HG03521 (cell line): Measurements from ENCODE around the gene SPACDR.

Experiments used
- ATAC-seq: cut with Tn5 transposase; IDR thresholded peaks from one replicate; pipeline ENCODE4 v1.9.1; 2021; ENCODE audit warnings: mild to moderate bottlenecking, moderate library complexity; ENCODE audit not compliant: unreplicated experiment

The SPACDR gene

GRCh38 chr7:100437150-100438100, 26.6 kb downstream of the SPACDR start:
- no peak for ATAC-seq

- ATAC-seq = peak; percentile 25
Observed at GRCh38 chr7:100435401-100436304, 28.4 kb downstream of the SPACDR start.

GRCh38 chr7:100434297-100435144, 29.5 kb downstream of the SPACDR start:
- ATAC-seq = no peak

GRCh38 chr7:100433592-100434296, 30.3 kb downstream of the SPACDR start:
- no peak for ATAC-seq

GRCh38 chr7:100433276-100433591, 30.8 kb downstream of the SPACDR start:
- ATAC-seq = no peak

GRCh38 chr7:100432621-100433275, 31.3 kb downstream of the SPACDR start:
- ATAC-seq = no peak

GRCh38 chr7:100432053-100432452, 32.0 kb downstream of the SPACDR start:
- ATAC-seq = no peak

GRCh38 chr7:100431286-100431735, 32.7 kb downstream of the SPACDR start:
- ATAC-seq = no peak

GRCh38 chr7:100430493-100431285, 33.4 kb downstream of the SPACDR start:
- ATAC-seq = no peak

- peak; percentile 34 for ATAC-seq
Observed at GRCh38 chr7:100429637-100430492, 34.2 kb downstream of the SPACDR start, which contains the start of gene MEPCE. MEPCE (plus strand) TSS chr7:100429831; CDS start chr7:100430019, 188 bp downstream.

GRCh38 chr7:100428967-100429636, 35.0 kb downstream of the SPACDR start:
- ATAC-seq = peak; percentile 44

GRCh38 chr7:100428199-100428966, 35.7 kb downstream of the SPACDR start, which contains the start of gene ZCWPW1:
ZCWPW1 (minus strand) TSS chr7:100428703; CDS start chr7:100420649, 8,054 bp downstream.
- ATAC-seq = peak; percentile 40

- ATAC-seq = no peak
Observed at GRCh38 chr7:100427762-100428198, 36.3 kb downstream of the SPACDR start.

- no peak for ATAC-seq
Observed at GRCh38 chr7:100426516-100426915, 37.5 kb downstream of the SPACDR start.

- ATAC-seq = no peak
Observed at GRCh38 chr7:100425347-100425746, 38.7 kb downstream of the SPACDR start.

GRCh38 chr7:100423315-100423714, 40.7 kb downstream of the SPACDR start:
- ATAC-seq = no peak
